SK-N-SH (cell line): Measurements from ENCODE around the gene PCNX4. TPM values are rescaled to one million over a fixed set of nuclear protein-coding genes. Genes with fewer than 3 reads are reported as not detected.

Experiments used
- CTCF ChIA-PET: fragments of 300-600, 350-600 bp; formaldehyde crosslinking; extraction: SDS; loops from one replicate; lab custom pipeline; 2021; lab: Yijun Ruan, JAX
- POLR2A ChIA-PET: fragments of 350-600 bp; sonication (Branson Sonifier 250); formaldehyde crosslinking; extraction: SDS; loops from one replicate; lab custom pipeline; 2020; ENCODE audit warnings: antibody characterized with exemption, inconsistent platforms; lab: Yijun Ruan, JAX
- DNase-seq: peaks from one replicate; pipeline ENCODE4 v3.0.0; 2012
- H2AFZ ChIP-seq: fragments of 200-600 bp; sonication (generic); 2 replicates; pipeline ENCODE4 v1.8.1; 2016; ENCODE audit warnings: antibody characterized with exemption, mild to moderate bottlenecking, low read depth
- H3F3A ChIP-seq: fragments of 200-600 bp; sonication (generic); replicated peaks from 2 replicates; pipeline ENCODE3; 2016; ENCODE audit warnings: antibody characterized with exemption, mild to moderate bottlenecking; ENCODE audit not compliant: insufficient read depth
- H3K27ac ChIP-seq, 2 experiments: fragments of 200-500 bp in 1 of 2; fragments of 200-600 bp in 1 of 2; sonication (Bioruptor generic) in 1 of 2; sonication (generic), shearing (Covaris generic) in 1 of 2; 2 replicates each; pipeline versions ENCODE4 v1.5.1 to v1.6.1; 2014 to 2016; ENCODE audit warnings: low read depth in 2 of 2, inconsistent platforms in 1 of 2, low read length in 1 of 2, mild to moderate bottlenecking in 1 of 2, mixed read lengths in 1 of 2
- H3K27me3 ChIP-seq: fragments of 200-600 bp; sonication (generic), shearing (Covaris generic); 2 replicates; pipeline ENCODE4 v1.6.1; 2016; ENCODE audit warnings: mixed run types; ENCODE audit not compliant: insufficient read depth
- H3K36me3 ChIP-seq, 2 experiments: fragments of 200-500 bp in 1 of 2; fragments of 200-600 bp in 1 of 2; sonication (Bioruptor generic) in 1 of 2; sonication (generic) in 1 of 2; replicated peaks in 1 of 2; 2 replicates each; pipeline versions ENCODE3 to v1.5.1; 2014 to 2016; ENCODE audit warnings: low read length in 1 of 2, mild to moderate bottlenecking in 1 of 2; ENCODE audit not compliant: insufficient read depth in 2 of 2, control insufficient read depth in 1 of 2
- H3K4me1 ChIP-seq, 2 experiments: fragments of 200-500 bp in 1 of 2; fragments of 200-600 bp in 1 of 2; sonication (Bioruptor generic) in 1 of 2; sonication (generic), shearing (Covaris generic) in 1 of 2; 2 replicates each; pipeline versions ENCODE4 v1.5.1 to v1.6.1; 2014 to 2016; ENCODE audit warnings: low read depth in 1 of 2, low read length in 1 of 2, mixed run types in 1 of 2; ENCODE audit not compliant: insufficient read depth in 2 of 2, control insufficient read depth in 1 of 2
- H3K4me2 ChIP-seq: fragments of 200-600 bp; sonication (generic), shearing (Covaris generic); 2 replicates; pipeline ENCODE4 v1.6.1; 2017; ENCODE audit warnings: mixed run types
- H3K4me3 ChIP-seq, 2 experiments: fragments of 200-500 bp in 1 of 2; fragments of 200-600 bp in 1 of 2; sonication (Bioruptor generic) in 1 of 2; sonication (generic), shearing (Covaris generic) in 1 of 2; 2 replicates each; pipeline versions ENCODE4 v1.5.1 to v1.8.1; 2014 to 2016; ENCODE audit warnings: low read depth in 2 of 2, inconsistent platforms in 1 of 2, low read length in 1 of 2, mild to moderate bottlenecking in 1 of 2, mixed read lengths in 1 of 2, moderate library complexity in 1 of 2
- H3K79me2 ChIP-seq: fragments of 200-600 bp; sonication (generic); 2 replicates; pipeline ENCODE4 v1.8.1; 2017; ENCODE audit warnings: mild to moderate bottlenecking; ENCODE audit not compliant: insufficient read depth
- H3K9ac ChIP-seq: fragments of 200-600 bp; sonication (generic); 2 replicates; pipeline ENCODE4 v1.6.1; 2017; ENCODE audit warnings: mixed run types
- H3K9me2 ChIP-seq: fragments of 200-600 bp; sonication (generic); 2 replicates; pipeline ENCODE4 v1.6.1; 2017; ENCODE audit warnings: mixed run types
- H3K9me3 ChIP-seq: fragments of 200-600 bp; sonication (generic); 2 replicates; pipeline ENCODE4 v1.6.1; 2017; ENCODE audit warnings: mixed run types, mild to moderate bottlenecking, moderate library complexity
- H4K20me1 ChIP-seq: fragments of 200-600 bp; sonication (generic); 2 replicates; pipeline ENCODE4 v1.6.1; 2017; ENCODE audit warnings: mild to moderate bottlenecking, mixed run types; ENCODE audit not compliant: insufficient read depth
- CHD2 ChIP-seq: fragments of 150-350 bp; IDR thresholded peaks from 2 replicates; pipeline ENCODE4 v1.6.1; 2018; ENCODE audit warnings: low read length; ENCODE audit not compliant: partially characterized antibody
- EZH2phosphoT487 ChIP-seq: fragments of 200-600 bp; sonication (generic); IDR thresholded peaks from 2 replicates; pipeline ENCODE4 v1.6.1; 2017; ENCODE audit warnings: low read depth, mixed run types, mild to moderate bottlenecking, antibody characterized with exemption, moderate library complexity, borderline replicate concordance
- FOSL2 ChIP-seq: IDR thresholded peaks from 2 replicates; pipeline ENCODE4 v1.4.0; 2012; ENCODE audit warnings: low read depth, mild to moderate bottlenecking, moderate library complexity, borderline replicate concordance
- FOXJ3 ChIP-seq: sonication (generic); formaldehyde crosslinking; IDR thresholded peaks from 2 replicates; pipeline ENCODE4 v1.5.1; 2020; ENCODE audit warnings: mild to moderate bottlenecking, missing genetic modification reagents
- FOXM1 ChIP-seq: IDR thresholded peaks from 2 replicates; pipeline ENCODE4 v1.4.0; 2012; ENCODE audit warnings: low read depth, mild to moderate bottlenecking
- GATA2 ChIP-seq: sonication (generic); formaldehyde crosslinking; IDR thresholded peaks from 2 replicates; pipeline ENCODE4 v1.5.0; 2020; ENCODE audit warnings: mild to moderate bottlenecking, missing genetic modification reagents
- RAD21 ChIP-seq: IDR thresholded peaks from 2 replicates; pipeline ENCODE4 v1.6.1; 2012; ENCODE audit warnings: mild to moderate bottlenecking, low read length
- RCOR1 ChIP-seq: fragments of 150-350 bp; IDR thresholded peaks from 2 replicates; pipeline ENCODE4 v1.6.1; 2017; ENCODE audit warnings: antibody characterized with exemption, low read length
- RXRA ChIP-seq: IDR thresholded peaks from 2 replicates; pipeline ENCODE4 v1.4.0; 2012; ENCODE audit warnings: low read depth, mild to moderate bottlenecking, borderline replicate concordance
- SIN3A ChIP-seq: IDR thresholded peaks from 2 replicates; pipeline ENCODE4 v1.6.1; 2012; ENCODE audit warnings: low read depth, mild to moderate bottlenecking, low read length, moderate library complexity, borderline replicate concordance
- TCF12 ChIP-seq: IDR thresholded peaks from 2 replicates; pipeline ENCODE4 v1.4.0; 2012
- TEAD4 ChIP-seq: IDR thresholded peaks from 2 replicates; pipeline ENCODE4 v1.4.0; 2012; ENCODE audit warnings: mild to moderate bottlenecking, borderline replicate concordance; ENCODE audit not compliant: insufficient read depth
- YY1 ChIP-seq: IDR thresholded peaks from 2 replicates; pipeline ENCODE4 v1.4.0; 2012; ENCODE audit warnings: low read depth, mild to moderate bottlenecking
- polyA plus RNA-seq, 3 experiments: library from polyadenylated mRNA; depleted of rRNA; stranded (reverse); fragments of >200 nt; gene quantifications; 2 replicates each; pipeline ENCODE4 v1.2.3, GENCODE V29; 2012
- TF ChIP-seq, protein P1 (sequence below): fragments of 150-350 bp; IDR thresholded peaks from 2 replicates; pipeline ENCODE4 v1.6.1; 2016; ENCODE audit warnings: mild to moderate bottlenecking, low read depth, low read length
- TF ChIP-seq, protein P2 (sequence below): fragments of 200-600 bp; sonication (generic); IDR thresholded peaks from 2 replicates; pipeline ENCODE4 v1.6.1; 2017; ENCODE audit warnings: antibody characterized with exemption, mild to moderate bottlenecking, moderate library complexity
- TF ChIP-seq, protein P3 (sequence below): fragments of 150-350 bp; IDR thresholded peaks from 2 replicates; pipeline ENCODE4 v1.6.1; 2017; ENCODE audit warnings: antibody characterized with exemption, low read length, low read depth, borderline replicate concordance

The PCNX4 gene
- polyA plus RNA-seq, 1 of the 3 experiments (the other 2 are of a cell fraction) = 21.1 TPM

DNA sequence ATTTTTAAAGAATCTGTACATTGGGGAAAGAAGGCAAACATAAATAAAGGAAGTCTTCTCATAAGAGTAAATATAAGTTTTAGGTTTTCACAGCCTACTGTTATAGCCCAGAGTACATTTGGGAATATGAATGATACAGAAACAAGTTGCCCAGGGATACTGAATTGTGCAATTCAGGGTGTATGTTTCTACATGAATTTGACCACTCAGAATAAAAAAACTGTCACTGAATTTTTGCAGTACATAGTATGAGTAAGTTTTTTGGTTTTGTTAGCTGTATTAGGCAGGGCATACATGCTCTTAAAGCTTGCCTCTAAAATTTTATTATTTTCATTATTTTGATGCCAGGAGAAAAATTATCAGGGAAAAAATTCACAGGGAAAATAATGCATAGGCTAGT lies 6.6 kb upstream of the PCNX4 start:
- no peak for TF ChIP-seq FOSL2
- TF ChIP-seq, protein P1, sequence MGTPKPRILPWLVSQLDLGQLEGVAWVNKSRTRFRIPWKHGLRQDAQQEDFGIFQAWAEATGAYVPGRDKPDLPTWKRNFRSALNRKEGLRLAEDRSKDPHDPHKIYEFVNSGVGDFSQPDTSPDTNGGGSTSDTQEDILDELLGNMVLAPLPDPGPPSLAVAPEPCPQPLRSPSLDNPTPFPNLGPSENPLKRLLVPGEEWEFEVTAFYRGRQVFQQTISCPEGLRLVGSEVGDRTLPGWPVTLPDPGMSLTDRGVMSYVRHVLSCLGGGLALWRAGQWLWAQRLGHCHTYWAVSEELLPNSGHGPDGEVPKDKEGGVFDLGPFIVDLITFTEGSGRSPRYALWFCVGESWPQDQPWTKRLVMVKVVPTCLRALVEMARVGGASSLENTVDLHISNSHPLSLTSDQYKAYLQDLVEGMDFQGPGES = no peak
- TF ChIP-seq, protein P2, sequence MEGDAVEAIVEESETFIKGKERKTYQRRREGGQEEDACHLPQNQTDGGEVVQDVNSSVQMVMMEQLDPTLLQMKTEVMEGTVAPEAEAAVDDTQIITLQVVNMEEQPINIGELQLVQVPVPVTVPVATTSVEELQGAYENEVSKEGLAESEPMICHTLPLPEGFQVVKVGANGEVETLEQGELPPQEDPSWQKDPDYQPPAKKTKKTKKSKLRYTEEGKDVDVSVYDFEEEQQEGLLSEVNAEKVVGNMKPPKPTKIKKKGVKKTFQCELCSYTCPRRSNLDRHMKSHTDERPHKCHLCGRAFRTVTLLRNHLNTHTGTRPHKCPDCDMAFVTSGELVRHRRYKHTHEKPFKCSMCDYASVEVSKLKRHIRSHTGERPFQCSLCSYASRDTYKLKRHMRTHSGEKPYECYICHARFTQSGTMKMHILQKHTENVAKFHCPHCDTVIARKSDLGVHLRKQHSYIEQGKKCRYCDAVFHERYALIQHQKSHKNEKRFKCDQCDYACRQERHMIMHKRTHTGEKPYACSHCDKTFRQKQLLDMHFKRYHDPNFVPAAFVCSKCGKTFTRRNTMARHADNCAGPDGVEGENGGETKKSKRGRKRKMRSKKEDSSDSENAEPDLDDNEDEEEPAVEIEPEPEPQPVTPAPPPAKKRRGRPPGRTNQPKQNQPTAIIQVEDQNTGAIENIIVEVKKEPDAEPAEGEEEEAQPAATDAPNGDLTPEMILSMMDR = no peak
- no peak for TF ChIP-seq TCF12
- no peak for TF ChIP-seq CHD2
- no peak for TF ChIP-seq EZH2phosphoT487
- TF ChIP-seq GATA2 (CRISPR knock-in tag) = no peak
- TF ChIP-seq, protein P3, sequence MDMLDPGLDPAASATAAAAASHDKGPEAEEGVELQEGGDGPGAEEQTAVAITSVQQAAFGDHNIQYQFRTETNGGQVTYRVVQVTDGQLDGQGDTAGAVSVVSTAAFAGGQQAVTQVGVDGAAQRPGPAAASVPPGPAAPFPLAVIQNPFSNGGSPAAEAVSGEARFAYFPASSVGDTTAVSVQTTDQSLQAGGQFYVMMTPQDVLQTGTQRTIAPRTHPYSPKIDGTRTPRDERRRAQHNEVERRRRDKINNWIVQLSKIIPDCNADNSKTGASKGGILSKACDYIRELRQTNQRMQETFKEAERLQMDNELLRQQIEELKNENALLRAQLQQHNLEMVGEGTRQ = no peak
- TF ChIP-seq RAD21 = no peak
- TF ChIP-seq RCOR1 = no peak
- no peak for TF ChIP-seq SIN3A
- no peak for TF ChIP-seq TEAD4
- no peak for TF ChIP-seq RXRA
- TF ChIP-seq YY1 = no peak
- no peak for TF ChIP-seq FOXJ3 (CRISPR knock-in tag)
- no peak for TF ChIP-seq FOXM1
- Histone ChIP-seq H3K4me3 (no peak overlapping the region), H3K36me3 (no peaks in the 10 kb centered on the region), H3K27ac (no peak overlapping the region), H2AFZ (no peak overlapping the region), H3F3A (no peaks in the 10 kb centered on the region), H3K9me3 (no peaks in the 10 kb centered on the region), H3K4me2 (no peak overlapping the region), H3K27me3 (no peaks in the 10 kb centered on the region), H3K9me2 (no peaks in the 10 kb centered on the region), H3K79me2 (no peaks in the 10 kb centered on the region), H3K4me1 (peaks cover 0 to 7% of the 10 kb centered on the region in 2 experiments; a peak in 2 of 4 replicates), H4K20me1 (no peaks in the 10 kb centered on the region), H3K9ac (no peak overlapping the region)
- DNase-seq = no peak
- ChIA-PET CTCF (interaction anchor here (1.8 kb wide), 1 partner anchor 121 kb away, joined by 6 read pairs; no protein-coding TSS in a partner anchor), POLR2A (no interaction called here)
